Astrocyte (in vitro differentiated cells and primary cell): Measurements from ENCODE around the gene ASF1B. TPM values are rescaled to one million over a fixed set of nuclear protein-coding genes. Genes with fewer than 3 reads are reported as not detected.

Experiments
- DNase-seq: peaks from one replicate; pipeline ENCODE4 v3.0.0-alpha.2; 2010; ENCODE audit warnings: low read depth
- FAIRE-seq: peaks from 2 replicates; lab custom pipeline; 2011; peaks lifted over from hg19 to GRCh38; lab: Jason Lieb, UNC
- H2AFZ ChIP-seq: 2 replicates; pipeline ENCODE4 v1.6.0; 2012; ENCODE audit warnings: low read depth, low read length, inconsistent platforms
- H3K27ac ChIP-seq: 2 replicates; pipeline ENCODE4 v1.5.1; 2011; ENCODE audit warnings: low read depth, low read length, inconsistent platforms
- H3K27me3 ChIP-seq: 2 replicates; pipeline ENCODE4 v1.6.0; 2011; ENCODE audit warnings: low read length, inconsistent platforms; ENCODE audit not compliant: insufficient read depth
- H3K36me3 ChIP-seq: 2 replicates; pipeline ENCODE4 v1.5.1; 2011; ENCODE audit warnings: low read length, inconsistent platforms; ENCODE audit not compliant: insufficient read depth
- H3K4me1 ChIP-seq: 2 replicates; pipeline ENCODE4 v1.5.1; 2011; ENCODE audit warnings: low read length, inconsistent platforms; ENCODE audit not compliant: insufficient read depth
- H3K4me2 ChIP-seq: 2 replicates; pipeline ENCODE4 v1.6.0; 2012; ENCODE audit warnings: low read length, inconsistent platforms
- H3K4me3 ChIP-seq: 2 replicates; pipeline ENCODE4 v1.5.1; 2011; ENCODE audit warnings: low read depth, mild to moderate bottlenecking, low read length, inconsistent platforms; ENCODE audit not compliant: insufficient read depth
- H3K79me2 ChIP-seq: 2 replicates; pipeline ENCODE4 v1.6.0; 2012; ENCODE audit warnings: mild to moderate bottlenecking, low read length, inconsistent platforms; ENCODE audit not compliant: insufficient read depth
- H3K9ac ChIP-seq: 2 replicates; pipeline ENCODE4 v1.6.0; 2012; ENCODE audit warnings: mild to moderate bottlenecking, low read length, inconsistent platforms
- H3K9me3 ChIP-seq: 2 replicates; pipeline ENCODE4 v1.5.1; 2012; ENCODE audit warnings: low read depth, mild to moderate bottlenecking, low read length, inconsistent platforms; ENCODE audit not compliant: insufficient read depth
- H4K20me1 ChIP-seq: 2 replicates; pipeline ENCODE4 v1.6.0; 2012; ENCODE audit warnings: low read length, inconsistent platforms; ENCODE audit not compliant: insufficient read depth
- H3K27ac Mint-ChIP-seq: one replicate; pipeline ENCODE4 v1.8.0; 2021; ENCODE audit warnings: mild to moderate bottlenecking, mixed read lengths; ENCODE audit not compliant: unreplicated experiment
- H3K27me3 Mint-ChIP-seq: one replicate; pipeline ENCODE4 v1.8.0; 2021; ENCODE audit warnings: low read depth, mixed read lengths; ENCODE audit not compliant: unreplicated experiment
- H3K36me3 Mint-ChIP-seq: one replicate; pipeline ENCODE4 v1.8.0; 2021; ENCODE audit warnings: low read depth, mixed read lengths; ENCODE audit not compliant: unreplicated experiment
- H3K4me1 Mint-ChIP-seq: one replicate; pipeline ENCODE4 v1.8.0; 2021; ENCODE audit warnings: low read depth, mixed read lengths; ENCODE audit not compliant: unreplicated experiment
- H3K4me3 Mint-ChIP-seq: one replicate; pipeline ENCODE4 v1.8.0; 2021; ENCODE audit warnings: mild to moderate bottlenecking, moderate library complexity, mixed read lengths; ENCODE audit not compliant: unreplicated experiment
- H3K9me3 Mint-ChIP-seq: one replicate; pipeline ENCODE4 v1.8.0; 2021; ENCODE audit warnings: mild to moderate bottlenecking, mixed read lengths; ENCODE audit not compliant: unreplicated experiment
- CTCF ChIP-seq: IDR thresholded peaks from 2 replicates; pipeline ENCODE4 v1.5.1; 2011; ENCODE audit warnings: low read depth, mild to moderate bottlenecking, inconsistent platforms, low read length, moderate library complexity; ENCODE audit not compliant: insufficient read depth
- EZH2 ChIP-seq: IDR thresholded peaks from 2 replicates; pipeline ENCODE4 v1.6.1; 2012; ENCODE audit warnings: mild to moderate bottlenecking, low read length, inconsistent platforms; ENCODE audit not compliant: insufficient read depth
- total RNA-seq: library from RNA; stranded (reverse); gene quantifications from 2 replicates; pipeline ENCODE4 v1.2.1, GENCODE V29; 2021

ASF1B gene
- total RNA-seq, 1 donor from 2014 or later, result 1.9 TPM

GRCh38 chr19:14089662-14090508, 46.5 kb downstream of the ASF1B start:
- DNase-seq (peak; percentile 71), FAIRE-seq (no peak)
- peaks cover 6% of the 10 kb centered on the region for H3K36me3 ChIP-seq
- peaks cover 7% of the 10 kb centered on the region for H3K9me3 ChIP-seq
- H3K27me3 ChIP-seq, result no peaks in the 10 kb centered on the region
- peaks cover 13% of the 10 kb centered on the region for H3K4me1 ChIP-seq
- no peaks in the 10 kb centered on the region for H3K79me2 ChIP-seq
- TF ChIP-seq CTCF (no peak), EZH2 (no peak)
- Mint-ChIP-seq H3K4me3 (peak overlapping the region; percentile 81), H3K9me3 (peaks cover 9% of the 10 kb centered on the region), H3K27ac (no peak overlapping the region), H3K36me3 (peaks cover 18% of the 10 kb centered on the region), H3K27me3 (no peaks in the 10 kb centered on the region), H3K4me1 (peaks cover 5% of the 10 kb centered on the region)
- peak overlapping the region; percentile 81 for H3K4me2 ChIP-seq
- H3K9ac ChIP-seq, result no peak overlapping the region
- no peak overlapping the region for H3K27ac ChIP-seq
- peaks cover 11% of the 10 kb centered on the region for H4K20me1 ChIP-seq
- peak overlapping the region; percentile 56 for H2AFZ ChIP-seq
- H3K4me3 ChIP-seq, result peak overlapping the region; percentile 57

GRCh38 chr19:14089412-14089661, 47.1 kb downstream of the ASF1B start:
- Histone ChIP-seq H3K4me1 (peaks cover 13% of the 10 kb centered on the region), H3K27me3 (no peaks in the 10 kb centered on the region), H3K36me3 (peaks cover 6% of the 10 kb centered on the region), H4K20me1 (peaks cover 11% of the 10 kb centered on the region), H3K27ac (no peak overlapping the region), H3K9ac (no peak overlapping the region), H3K79me2 (no peaks in the 10 kb centered on the region), H2AFZ (no peak overlapping the region), H3K9me3 (peaks cover 7% of the 10 kb centered on the region), H3K4me2 (peak overlapping the region; percentile 81), H3K4me3 (peak overlapping the region; percentile 44)
- TF ChIP-seq CTCF, result no peak
- no peak for TF ChIP-seq EZH2
- FAIRE-seq (no peak), DNase-seq (peak; percentile 29)
- Mint-ChIP-seq H3K27ac (no peak overlapping the region), H3K27me3 (no peaks in the 10 kb centered on the region), H3K4me1 (peaks cover 5% of the 10 kb centered on the region), H3K4me3 (peak overlapping the region; percentile 81), H3K36me3 (peaks cover 14% of the 10 kb centered on the region), H3K9me3 (peaks cover 6% of the 10 kb centered on the region)
